Fibroblast of lung (primary cell): ENCODE measurements around the gene JMY. TPM values are rescaled to one million over a fixed set of nuclear protein-coding genes. Genes with fewer than 3 reads are reported as not detected.

Experiments used
- DNase-seq, 2 donors: peaks; one replicate each; pipeline versions ENCODE4 v3.0.0 to v3.0.0-alpha.2; 2010; ENCODE audit warnings: low read depth in 2 of 2
- H2AFZ ChIP-seq: 2 replicates; pipeline ENCODE4 v1.5.1; 2012; ENCODE audit warnings: low read length, control low read depth, inconsistent platforms
- H3K27ac ChIP-seq: 2 replicates; pipeline ENCODE4 v1.5.1; 2011; ENCODE audit warnings: low read length, control low read depth; ENCODE audit not compliant: insufficient read depth
- H3K27me3 ChIP-seq: 2 replicates; pipeline ENCODE4 v1.5.1; 2011; ENCODE audit warnings: mild to moderate bottlenecking, low read length; ENCODE audit not compliant: control insufficient read depth, insufficient read depth
- H3K36me3 ChIP-seq: 2 replicates; pipeline ENCODE4 v1.5.1; 2011; ENCODE audit warnings: low read length; ENCODE audit not compliant: control insufficient read depth, insufficient read depth
- H3K4me1 ChIP-seq: 2 replicates; pipeline ENCODE4 v1.5.1; 2011; ENCODE audit warnings: low read length; ENCODE audit not compliant: control insufficient read depth, insufficient read depth; ENCODE audit errors: extremely low read depth
- H3K4me2 ChIP-seq: 2 replicates; pipeline ENCODE4 v1.5.1; 2011; ENCODE audit warnings: low read length, control low read depth; ENCODE audit not compliant: insufficient read depth; ENCODE audit errors: extremely low read depth
- H3K4me3 ChIP-seq, 4 experiments: fragments of 200-600 bp in 1 of 4; sonication (generic) in 1 of 4; replicated peaks in 1 of 4; 2 replicates each; pipeline ENCODE4 v1.5.1; 2011 to 2016; ENCODE audit warnings: low read length in 4 of 4, low read depth in 3 of 4, mild to moderate bottlenecking in 3 of 4, control low read depth in 2 of 4, inconsistent platforms in 1 of 4, mixed read lengths in 1 of 4; ENCODE audit not compliant: insufficient read depth in 1 of 4; ENCODE audit errors: control extremely low read depth in 1 of 4
- H3K79me2 ChIP-seq: 2 replicates; pipeline ENCODE4 v1.5.1; 2012; ENCODE audit warnings: mild to moderate bottlenecking, low read length, inconsistent platforms; ENCODE audit not compliant: control insufficient read depth, insufficient read depth
- H3K9ac ChIP-seq: 2 replicates; pipeline ENCODE4 v1.5.1; 2011; ENCODE audit warnings: mild to moderate bottlenecking, low read length, control low read depth; ENCODE audit not compliant: insufficient read depth
- H3K9me3 ChIP-seq: 2 replicates; pipeline ENCODE4 v1.5.1; 2012; ENCODE audit warnings: low read depth, low read length; ENCODE audit not compliant: control insufficient read depth, insufficient read depth
- H4K20me1 ChIP-seq: 2 replicates; pipeline ENCODE4 v1.5.1; 2011; ENCODE audit warnings: low read length; ENCODE audit not compliant: control insufficient read depth, insufficient read depth; ENCODE audit errors: extremely low read depth
- CTCF ChIP-seq, 2 donors: IDR thresholded peaks in 1 of 2; conservative IDR thresholded peaks in 1 of 2; 1 replicate in 1 of 2; 2 replicates in 1 of 2; pipeline ENCODE4 v1.5.1; 2011 to 2012; ENCODE audit warnings: low read length in 2 of 2, control low read depth in 1 of 2, inconsistent platforms in 1 of 2, low read depth in 1 of 2, mild to moderate bottlenecking in 1 of 2
- EZH2 ChIP-seq: IDR thresholded peaks from 2 replicates; pipeline ENCODE4 v1.5.1; 2012; ENCODE audit warnings: low read length, control low read depth, mild to moderate bottlenecking; ENCODE audit errors: missing control alignments
- polyA plus RNA-seq, 2 donors: library from polyadenylated mRNA; depleted of rRNA in 1 of 2; stranded (reverse) in 1 of 2; unstranded in 1 of 2; fragments of >200 nt; gene quantifications; 2 replicates each; pipeline ENCODE4 v1.2.1, GENCODE V29; 2011 to 2012; ENCODE audit warnings: missing spikeins in 1 of 2
- total RNA-seq: library from RNA; depleted of rRNA; stranded (reverse); fragments of >200 nt; gene quantifications from 2 replicates; pipeline ENCODE4 v1.2.1, GENCODE V29; 2014

Gene JMY
- total and polyA plus RNA-seq, 2 donors (not counting 1 experiment from before 2014, with no cell fraction given): 4.1 to 27.2 TPM

- Histone ChIP-seq H3K4me2 (no peak overlapping the region), H3K4me3 (no peak overlapping the region), H3K27me3 (no peaks in the 10 kb centered on the region), H3K79me2 (no peaks in the 10 kb centered on the region), H3K9me3 (no peaks in the 10 kb centered on the region), H2AFZ (no peak overlapping the region), H3K9ac (no peak overlapping the region), H3K36me3 (no peaks in the 10 kb centered on the region), H3K4me1 (no peaks in the 10 kb centered on the region), H3K27ac (no peak overlapping the region), H4K20me1 (no peaks in the 10 kb centered on the region)
- no peak for TF ChIP-seq EZH2
- TF ChIP-seq CTCF (conservative IDR thresholded peaks at IDR 0.05 in 1 of 2, IDR thresholded peaks at IDR 0.05 in 1 of 2; ENCODE audit: low read depth in 1 of 2, low read length in 2 of 2): no peak
- DNase-seq: no peak
Measured at GRCh38 chr5:79190235-79190529, 45.7 kb upstream of the JMY start.

- H3K27ac ChIP-seq: no peak overlapping the region
- no peaks in the 10 kb centered on the region for H3K9me3 ChIP-seq
- no peak overlapping the region for H3K4me3 ChIP-seq
- TF ChIP-seq CTCF (conservative IDR thresholded peaks at IDR 0.05 in 1 of 2, IDR thresholded peaks at IDR 0.05 in 1 of 2; ENCODE audit: low read depth in 1 of 2, low read length in 2 of 2): no peak
- TF ChIP-seq EZH2: no peak
- H3K4me2 ChIP-seq: no peak overlapping the region
- H3K9ac ChIP-seq: no peak overlapping the region
- H3K4me1 ChIP-seq: no peaks in the 10 kb centered on the region
- no peaks in the 10 kb centered on the region for H3K36me3 ChIP-seq
- no peaks in the 10 kb centered on the region for H3K79me2 ChIP-seq
- no peaks in the 10 kb centered on the region for H4K20me1 ChIP-seq
- H2AFZ ChIP-seq: no peak overlapping the region
- H3K27me3 ChIP-seq: no peaks in the 10 kb centered on the region
- DNase-seq: no peak
Measured at GRCh38 chr5:79191457-79191856, 44.5 kb upstream of the JMY start.

- no peaks in the 10 kb centered on the region for H3K9me3 ChIP-seq
- H3K4me3 ChIP-seq: no peak overlapping the region
- no peaks in the 10 kb centered on the region for H3K79me2 ChIP-seq
- no peaks in the 10 kb centered on the region for H3K4me1 ChIP-seq
- no peak overlapping the region for H3K27ac ChIP-seq
- DNase-seq: peak; percentile 16 to 20
- H3K27me3 ChIP-seq: no peaks in the 10 kb centered on the region
- H4K20me1 ChIP-seq: no peaks in the 10 kb centered on the region
- H3K36me3 ChIP-seq: no peaks in the 10 kb centered on the region
- TF ChIP-seq CTCF (conservative IDR thresholded peaks at IDR 0.05 in 1 of 2, IDR thresholded peaks at IDR 0.05 in 1 of 2; ENCODE audit: low read depth in 1 of 2, low read length in 2 of 2) (no peak), EZH2 (no peak)
- no peak overlapping the region for H3K4me2 ChIP-seq
- no peak overlapping the region for H2AFZ ChIP-seq
- no peak overlapping the region for H3K9ac ChIP-seq
Measured at GRCh38 chr5:79193643-79194042, 42.3 kb upstream of the JMY start.
